GM10248 (cell line): Measurements from ENCODE around the gene CAMKMT.

Experiments used
- CTCF ChIA-PET: fragments of 300-600 bp; sonication (Branson Sonifier 250); formaldehyde crosslinking; extraction: SDS; loops from one replicate; lab custom pipeline; 2021; ENCODE audit warnings: antibody characterized with exemption; lab: Yijun Ruan, JAX
- POLR2A ChIA-PET: fragments of 350-650 bp; sonication (Branson Sonifier 250); formaldehyde crosslinking; extraction: SDS; loops from one replicate; lab custom pipeline; 2020; ENCODE audit warnings: antibody characterized with exemption; lab: Yijun Ruan, JAX
- DNase-seq: peaks from one replicate; pipeline ENCODE4 v3.0.0; 2012; ENCODE audit errors: extremely low spot score
- TF ChIP-seq, protein P1 (sequence below): IDR thresholded peaks from 2 replicates; pipeline ENCODE4 v1.5.1; 2012; ENCODE audit warnings: mild to moderate bottlenecking, low read depth; ENCODE audit errors: extremely low read depth, missing control alignments, control extremely low read depth

Gene CAMKMT

DNA sequence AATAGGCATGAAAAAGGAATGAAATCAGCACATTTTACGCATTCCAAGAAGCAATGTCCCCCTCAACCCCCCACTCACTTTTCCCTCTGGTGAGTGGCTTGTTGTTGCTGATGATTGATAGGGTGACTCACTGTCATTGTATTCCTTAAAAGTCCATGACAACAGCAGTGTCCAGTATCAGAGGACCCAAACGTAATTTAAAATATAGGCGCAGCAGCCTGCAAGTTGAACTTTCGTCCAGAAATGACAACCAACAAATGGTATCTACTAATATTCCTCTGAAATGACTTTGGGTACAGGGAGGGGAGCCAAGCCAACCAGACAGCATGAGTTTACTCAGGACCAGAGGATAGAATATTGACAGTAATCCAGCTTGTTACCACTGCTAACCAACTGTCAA is 396.8 kb downstream of the CAMKMT start:
- POLR2A ChIA-PET = no interaction called here

DNA sequence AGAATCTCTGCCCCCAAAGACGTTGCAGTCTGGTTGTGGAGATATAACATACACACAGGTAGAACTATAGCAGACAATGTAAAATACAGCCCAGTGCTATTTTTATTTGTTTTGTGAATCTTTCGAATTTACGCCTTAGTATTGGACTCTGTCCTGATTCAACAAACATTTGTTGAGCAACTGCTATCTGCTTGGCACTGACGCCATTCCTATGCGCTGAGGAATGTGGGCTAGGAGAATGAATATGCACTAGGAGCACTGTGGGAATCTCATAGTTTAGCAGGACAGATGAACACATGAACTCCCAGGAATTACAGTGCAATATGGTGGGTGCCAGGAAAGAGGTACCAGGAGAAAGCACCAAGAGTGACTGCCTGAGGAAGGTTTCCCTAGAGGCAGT is 398.1 kb downstream of the CAMKMT start:
- CTCF ChIA-PET = interaction anchor here (2.0 kb wide), 1 partner anchor 10 kb away, joined by 7 read pairs; no protein-coding TSS in a partner anchor
- POLR2A ChIA-PET = no interaction called here
- TF ChIP-seq, protein P1, sequence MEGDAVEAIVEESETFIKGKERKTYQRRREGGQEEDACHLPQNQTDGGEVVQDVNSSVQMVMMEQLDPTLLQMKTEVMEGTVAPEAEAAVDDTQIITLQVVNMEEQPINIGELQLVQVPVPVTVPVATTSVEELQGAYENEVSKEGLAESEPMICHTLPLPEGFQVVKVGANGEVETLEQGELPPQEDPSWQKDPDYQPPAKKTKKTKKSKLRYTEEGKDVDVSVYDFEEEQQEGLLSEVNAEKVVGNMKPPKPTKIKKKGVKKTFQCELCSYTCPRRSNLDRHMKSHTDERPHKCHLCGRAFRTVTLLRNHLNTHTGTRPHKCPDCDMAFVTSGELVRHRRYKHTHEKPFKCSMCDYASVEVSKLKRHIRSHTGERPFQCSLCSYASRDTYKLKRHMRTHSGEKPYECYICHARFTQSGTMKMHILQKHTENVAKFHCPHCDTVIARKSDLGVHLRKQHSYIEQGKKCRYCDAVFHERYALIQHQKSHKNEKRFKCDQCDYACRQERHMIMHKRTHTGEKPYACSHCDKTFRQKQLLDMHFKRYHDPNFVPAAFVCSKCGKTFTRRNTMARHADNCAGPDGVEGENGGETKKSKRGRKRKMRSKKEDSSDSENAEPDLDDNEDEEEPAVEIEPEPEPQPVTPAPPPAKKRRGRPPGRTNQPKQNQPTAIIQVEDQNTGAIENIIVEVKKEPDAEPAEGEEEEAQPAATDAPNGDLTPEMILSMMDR = no peak
- DNase-seq = no peak

More for the DNA sequence above, 396.8 kb downstream of the CAMKMT start:
- CTCF ChIA-PET = interaction anchor here (0.9 to 2.0 kb wide), 3 partner anchors 9 to 279 kb away, joined by 3 to 7 read pairs (median 4); no protein-coding TSS in a partner anchor
- TF ChIP-seq, protein P1 = no peak
- DNase-seq = no peak

DNA sequence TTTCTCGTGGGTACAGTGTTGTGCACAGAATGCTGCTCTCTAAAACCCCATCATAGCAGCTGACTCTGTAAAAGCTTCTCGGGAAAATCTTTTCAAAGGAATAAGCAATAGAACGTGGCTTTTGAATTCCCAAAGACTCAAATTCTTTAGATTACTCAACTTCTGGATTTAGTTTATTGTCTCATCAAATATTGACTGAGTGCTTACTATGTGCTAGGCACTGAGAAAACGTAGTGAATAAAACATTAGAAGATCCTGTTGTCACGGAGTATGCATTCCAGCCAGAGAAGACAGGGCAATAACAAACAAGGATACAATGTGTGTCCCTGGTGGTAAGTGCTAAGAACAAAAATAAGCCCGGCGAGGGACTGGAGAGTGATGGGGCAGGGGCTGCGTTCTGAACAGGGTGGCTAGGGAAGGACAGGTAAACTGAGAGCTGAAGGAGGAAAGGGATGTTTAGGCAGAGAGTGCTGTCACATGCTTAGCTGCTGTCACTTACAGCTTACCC is 401.6 kb downstream of the CAMKMT start:
- no peak for DNase-seq
- TF ChIP-seq, protein P1 = no peak
- ChIA-PET CTCF (interaction anchor here (1.2 kb wide), 1 partner anchor 11 kb away, joined by 3 read pairs; no protein-coding TSS in a partner anchor), POLR2A (no interaction called here)

DNA sequence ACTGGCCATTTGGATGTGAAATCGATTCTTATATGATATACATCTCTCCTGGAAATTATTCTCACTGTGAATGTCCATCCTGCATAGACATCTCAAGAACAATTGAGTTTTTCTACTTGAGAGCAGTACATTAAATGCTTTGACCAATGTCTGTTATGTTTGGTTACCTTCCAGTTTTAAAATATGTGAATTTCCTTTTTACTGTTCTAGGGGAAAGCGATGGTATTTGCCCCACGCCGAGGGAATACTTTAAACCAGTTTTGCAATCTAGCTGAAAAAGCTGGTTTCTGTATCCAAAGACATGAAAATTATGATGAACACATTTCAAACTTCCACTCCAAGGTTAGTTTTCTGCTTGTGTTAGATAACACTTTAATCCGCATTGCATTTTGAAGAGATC is 404.5 kb downstream of the CAMKMT start:
- DNase-seq = no peak
- TF ChIP-seq, protein P1 = no peak
- ChIA-PET CTCF (no interaction called here), POLR2A (no interaction called here)

DNA sequence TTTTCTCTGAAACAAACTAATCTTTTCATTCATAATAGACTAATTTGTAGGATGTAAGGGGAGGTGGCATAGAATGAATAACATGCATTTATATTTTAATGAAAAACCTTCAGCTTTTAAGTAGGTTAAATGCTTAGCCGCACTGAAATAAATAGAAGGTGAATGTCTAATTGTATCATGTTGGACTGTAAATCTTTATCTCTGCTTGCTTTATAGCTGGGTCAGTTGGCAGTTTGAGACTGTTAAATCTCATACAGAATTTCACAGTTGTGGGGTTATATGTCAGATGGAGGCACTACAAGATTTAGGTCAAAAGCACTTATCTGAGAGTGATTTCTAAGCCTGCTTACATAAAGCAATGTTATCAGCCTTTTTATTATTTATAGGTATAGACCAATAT is 405.0 kb downstream of the CAMKMT start:
- TF ChIP-seq, protein P1 = no peak
- POLR2A ChIA-PET = no interaction called here
- CTCF ChIA-PET = no interaction called here
- no peak for DNase-seq

DNA sequence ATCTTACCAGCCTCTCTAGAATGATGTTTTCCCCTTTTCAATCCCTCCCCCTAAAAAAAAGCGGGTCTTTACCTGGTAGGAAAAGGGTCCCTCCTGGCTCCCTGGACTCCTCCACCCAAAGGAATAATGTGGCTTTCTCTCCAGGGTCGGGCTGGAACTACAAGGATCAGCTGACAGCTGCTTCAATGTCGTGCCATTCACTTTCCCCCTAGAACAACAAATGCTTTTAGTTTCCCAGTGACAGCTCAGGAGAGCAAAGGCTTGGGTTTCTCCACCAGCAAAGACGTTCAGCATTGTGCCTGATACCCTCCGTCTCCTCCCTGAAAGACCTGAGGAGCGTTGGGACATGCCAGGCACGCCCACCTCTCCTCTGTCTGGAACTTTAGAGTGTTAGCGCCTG is 405.9 kb downstream of the CAMKMT start:
- ChIA-PET POLR2A (no interaction called here), CTCF (interaction anchor here (1.5 kb wide), 1 partner anchor 12 kb away, joined by 4 read pairs; no protein-coding TSS in a partner anchor)
- TF ChIP-seq, protein P1 = no peak
- DNase-seq = no peak
